Fibroblast of lung (primary cell): ENCODE measurements around the gene ETAA1. TPM values are rescaled to one million over a fixed set of nuclear protein-coding genes. Genes with fewer than 3 reads are reported as not detected.

Source experiments
- DNase-seq, 2 donors: peaks; one replicate each; pipeline versions ENCODE4 v3.0.0 to v3.0.0-alpha.2; 2010; ENCODE audit warnings: low read depth in 2 of 2
- H2AFZ ChIP-seq: 2 replicates; pipeline ENCODE4 v1.5.1; 2012; ENCODE audit warnings: low read length, control low read depth, inconsistent platforms
- H3K27ac ChIP-seq: 2 replicates; pipeline ENCODE4 v1.5.1; 2011; ENCODE audit warnings: low read length, control low read depth; ENCODE audit not compliant: insufficient read depth
- H3K27me3 ChIP-seq: 2 replicates; pipeline ENCODE4 v1.5.1; 2011; ENCODE audit warnings: mild to moderate bottlenecking, low read length; ENCODE audit not compliant: control insufficient read depth, insufficient read depth
- H3K36me3 ChIP-seq: 2 replicates; pipeline ENCODE4 v1.5.1; 2011; ENCODE audit warnings: low read length; ENCODE audit not compliant: control insufficient read depth, insufficient read depth
- H3K4me1 ChIP-seq: 2 replicates; pipeline ENCODE4 v1.5.1; 2011; ENCODE audit warnings: low read length; ENCODE audit not compliant: control insufficient read depth, insufficient read depth; ENCODE audit errors: extremely low read depth
- H3K4me2 ChIP-seq: 2 replicates; pipeline ENCODE4 v1.5.1; 2011; ENCODE audit warnings: low read length, control low read depth; ENCODE audit not compliant: insufficient read depth; ENCODE audit errors: extremely low read depth
- H3K4me3 ChIP-seq, 4 experiments: fragments of 200-600 bp in 1 of 4; sonication (generic) in 1 of 4; replicated peaks in 1 of 4; 2 replicates each; pipeline ENCODE4 v1.5.1; 2011 to 2016; ENCODE audit warnings: low read length in 4 of 4, low read depth in 3 of 4, mild to moderate bottlenecking in 3 of 4, control low read depth in 2 of 4, inconsistent platforms in 1 of 4, mixed read lengths in 1 of 4; ENCODE audit not compliant: insufficient read depth in 1 of 4; ENCODE audit errors: control extremely low read depth in 1 of 4
- H3K79me2 ChIP-seq: 2 replicates; pipeline ENCODE4 v1.5.1; 2012; ENCODE audit warnings: mild to moderate bottlenecking, low read length, inconsistent platforms; ENCODE audit not compliant: control insufficient read depth, insufficient read depth
- H3K9ac ChIP-seq: 2 replicates; pipeline ENCODE4 v1.5.1; 2011; ENCODE audit warnings: mild to moderate bottlenecking, low read length, control low read depth; ENCODE audit not compliant: insufficient read depth
- H3K9me3 ChIP-seq: 2 replicates; pipeline ENCODE4 v1.5.1; 2012; ENCODE audit warnings: low read depth, low read length; ENCODE audit not compliant: control insufficient read depth, insufficient read depth
- H4K20me1 ChIP-seq: 2 replicates; pipeline ENCODE4 v1.5.1; 2011; ENCODE audit warnings: low read length; ENCODE audit not compliant: control insufficient read depth, insufficient read depth; ENCODE audit errors: extremely low read depth
- CTCF ChIP-seq, 2 donors: IDR thresholded peaks in 1 of 2; conservative IDR thresholded peaks in 1 of 2; 1 replicate in 1 of 2; 2 replicates in 1 of 2; pipeline ENCODE4 v1.5.1; 2011 to 2012; ENCODE audit warnings: low read length in 2 of 2, control low read depth in 1 of 2, inconsistent platforms in 1 of 2, low read depth in 1 of 2, mild to moderate bottlenecking in 1 of 2
- EZH2 ChIP-seq: IDR thresholded peaks from 2 replicates; pipeline ENCODE4 v1.5.1; 2012; ENCODE audit warnings: low read length, control low read depth, mild to moderate bottlenecking; ENCODE audit errors: missing control alignments
- polyA plus RNA-seq, 2 donors: library from polyadenylated mRNA; depleted of rRNA in 1 of 2; stranded (reverse) in 1 of 2; unstranded in 1 of 2; fragments of >200 nt; gene quantifications; 2 replicates each; pipeline ENCODE4 v1.2.1, GENCODE V29; 2011 to 2012; ENCODE audit warnings: missing spikeins in 1 of 2
- total RNA-seq: library from RNA; depleted of rRNA; stranded (reverse); fragments of >200 nt; gene quantifications from 2 replicates; pipeline ENCODE4 v1.2.1, GENCODE V29; 2014

ETAA1 gene
- total and polyA plus RNA-seq, 2 donors (not counting 1 experiment from before 2014, with no cell fraction given) = 14.1 to 19.2 TPM

- no peaks in the 10 kb centered on the region for H3K4me1 ChIP-seq
- no peaks in the 10 kb centered on the region for H3K36me3 ChIP-seq
- H2AFZ ChIP-seq = no peak overlapping the region
- H3K4me2 ChIP-seq = no peak overlapping the region
- no peaks in the 10 kb centered on the region for H3K27me3 ChIP-seq
- H4K20me1 ChIP-seq = no peaks in the 10 kb centered on the region
- TF ChIP-seq EZH2 (no peak), CTCF (conservative IDR thresholded peaks at IDR 0.05 in 1 of 2, IDR thresholded peaks at IDR 0.05 in 1 of 2; ENCODE audit: low read depth in 1 of 2, low read length in 2 of 2) (no peak)
- H3K9me3 ChIP-seq = no peaks in the 10 kb centered on the region
- no peak overlapping the region for H3K9ac ChIP-seq
- DNase-seq = peak in 1 of 2 donors; percentile 8
- H3K27ac ChIP-seq = no peak overlapping the region
- H3K4me3 ChIP-seq = no peak overlapping the region
- no peaks in the 10 kb centered on the region for H3K79me2 ChIP-seq
Measured at GRCh38 chr2:67416136-67416535, 19.0 kb downstream of the ETAA1 start.

- Histone ChIP-seq H4K20me1 (no peaks in the 10 kb centered on the region), H3K27ac (no peak overlapping the region), H3K9me3 (no peaks in the 10 kb centered on the region), H2AFZ (no peak overlapping the region), H3K4me1 (no peaks in the 10 kb centered on the region), H3K27me3 (no peaks in the 10 kb centered on the region), H3K36me3 (no peaks in the 10 kb centered on the region), H3K4me2 (no peak overlapping the region), H3K79me2 (no peaks in the 10 kb centered on the region), H3K9ac (no peak overlapping the region), H3K4me3 (no peak overlapping the region)
- DNase-seq = no peak
- no peak for TF ChIP-seq CTCF (conservative IDR thresholded peaks at IDR 0.05 in 1 of 2, IDR thresholded peaks at IDR 0.05 in 1 of 2; ENCODE audit: low read depth in 1 of 2, low read length in 2 of 2)
Measured at GRCh38 chr2:67423489-67423888, 26.4 kb downstream of the ETAA1 start.

- no peaks in the 10 kb centered on the region for H4K20me1 ChIP-seq
- H3K79me2 ChIP-seq = no peaks in the 10 kb centered on the region
- no peaks in the 10 kb centered on the region for H3K9me3 ChIP-seq
- no peaks in the 10 kb centered on the region for H3K27me3 ChIP-seq
- no peak overlapping the region for H3K4me3 ChIP-seq
- DNase-seq = peak in 1 of 2 donors; percentile 19
- no peak overlapping the region for H2AFZ ChIP-seq
- H3K36me3 ChIP-seq = no peaks in the 10 kb centered on the region
- H3K4me1 ChIP-seq = no peaks in the 10 kb centered on the region
- H3K9ac ChIP-seq = no peak overlapping the region
- no peak overlapping the region for H3K27ac ChIP-seq
- no peak overlapping the region for H3K4me2 ChIP-seq
- TF ChIP-seq EZH2 (no peak), CTCF (conservative IDR thresholded peaks at IDR 0.05 in 1 of 2, IDR thresholded peaks at IDR 0.05 in 1 of 2; ENCODE audit: low read depth in 1 of 2, low read length in 2 of 2) (no peak)
Measured at GRCh38 chr2:67436221-67436620, 39.1 kb downstream of the ETAA1 start.
